Measurements from ENCODE around the gene HMX1. TPM values are rescaled to one million over a fixed set of nuclear protein-coding genes. Genes with fewer than 3 reads are reported as not detected.

Gene HMX1
- polyA plus RNA-seq, 1 donor (not counting 4 experiments of a cell fraction or from before 2014, with no cell fraction given): not detected

- Histone ChIP-seq H3K4me1 (ENCODE audit: control insufficient read depth, extremely low read depth, insufficient read depth, low read length) (no peaks in the 10 kb centered on the region), H3K4me3 (ENCODE audit: control insufficient read depth in 2 of 3, extremely low read depth in 1 of 3, insufficient read depth in 2 of 3, low read depth in 1 of 3, low read length in 3 of 3) (no peak overlapping the region), H3K9ac (ENCODE audit: control insufficient read depth, extremely low read depth, insufficient read depth, low read length) (no peak overlapping the region), H4K20me1 (ENCODE audit: control insufficient read depth, extremely low read depth, insufficient read depth, low read length) (no peaks in the 10 kb centered on the region), H3K9me1 (ENCODE audit: control insufficient read depth, extremely low read depth, insufficient read depth, low read length) (no peaks in the 10 kb centered on the region), H3K27ac (ENCODE audit: control insufficient read depth, insufficient read depth, low read length) (no peak overlapping the region), H3K27me3 (ENCODE audit: control insufficient read depth, extremely low read depth, insufficient read depth, low read length) (no peaks in the 10 kb centered on the region), H3K9me3 (ENCODE audit: control insufficient read depth, low read depth, low read length) (no peaks in the 10 kb centered on the region), H3K4me2 (ENCODE audit: control insufficient read depth, extremely low read depth, insufficient read depth, low read depth, low read length) (no peak overlapping the region), H3K79me2 (ENCODE audit: control insufficient read depth, insufficient read depth, low read length) (no peaks in the 10 kb centered on the region), H3K36me3 (ENCODE audit: control insufficient read depth in 2 of 2, extremely low read depth in 1 of 2, insufficient read depth in 2 of 2, low read length in 2 of 2) (no peaks in the 10 kb centered on the region), H2AFZ (ENCODE audit: control insufficient read depth, low read length) (no peak overlapping the region)
- dilution Hi-C loops (cut with MboI; ENCODE audit: extremely low pct_ligation_motif_present, low sequenced_read_pairs): no loop called here
- no peak for DNase-seq (ENCODE audit: low read depth, low spot score)
- no peak for FAIRE-seq
- TF ChIP-seq EZH2 (IDR thresholded peaks at IDR 0.05; ENCODE audit: low read length): no peak
These were observed 42.8 kb downstream of the HMX1 start for GRCh38 chr4:8828869-8829268.

DNA sequence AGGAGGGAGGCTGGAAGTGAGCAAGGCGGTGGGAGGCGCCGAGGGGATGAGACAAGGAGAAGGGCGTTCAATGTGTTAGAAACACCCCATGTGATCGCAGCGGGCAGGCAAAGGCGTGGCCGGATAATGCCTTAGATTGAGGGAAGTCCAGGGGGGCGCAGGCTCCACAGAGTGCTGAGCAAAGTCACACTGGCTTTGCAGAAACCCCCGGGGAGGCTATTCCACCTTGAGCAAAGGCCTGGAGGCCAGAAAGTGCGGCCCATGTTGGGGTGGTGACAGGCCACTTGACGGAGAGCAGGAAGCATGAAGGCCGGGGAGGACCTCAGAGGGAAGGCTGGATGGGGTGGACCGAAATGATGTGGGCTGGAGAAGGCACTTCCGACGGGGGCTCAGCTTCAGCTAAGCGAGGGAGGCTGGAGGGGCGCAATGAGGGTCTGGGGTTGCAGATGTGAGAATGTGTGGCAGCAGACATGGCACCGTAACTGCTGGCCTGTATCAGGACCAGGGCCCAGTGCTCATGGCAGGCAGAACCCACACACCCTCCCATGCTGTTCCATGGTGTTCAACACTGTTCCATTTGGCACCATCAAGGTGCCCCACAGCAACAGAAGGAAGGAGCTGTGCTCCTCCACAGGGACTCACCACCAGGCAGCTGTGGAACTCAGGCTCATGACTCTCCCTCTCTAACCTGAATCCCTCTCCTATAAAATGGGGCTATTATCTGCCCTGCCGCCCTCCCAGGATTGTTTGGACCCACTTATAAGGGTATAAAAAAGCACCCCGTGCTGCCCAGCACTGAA lies 50.3 kb downstream of the HMX1 start:
- FAIRE-seq: no peak
- Histone ChIP-seq H3K27ac (ENCODE audit: control insufficient read depth, insufficient read depth, low read length) (no peak overlapping the region), H3K4me2 (ENCODE audit: control insufficient read depth, extremely low read depth, insufficient read depth, low read depth, low read length) (no peak overlapping the region), H2AFZ (ENCODE audit: control insufficient read depth, low read length) (no peak overlapping the region), H3K9me1 (ENCODE audit: control insufficient read depth, extremely low read depth, insufficient read depth, low read length) (no peaks in the 10 kb centered on the region), H4K20me1 (ENCODE audit: control insufficient read depth, extremely low read depth, insufficient read depth, low read length) (no peaks in the 10 kb centered on the region), H3K9ac (ENCODE audit: control insufficient read depth, extremely low read depth, insufficient read depth, low read length) (no peak overlapping the region), H3K4me3 (ENCODE audit: control insufficient read depth in 2 of 3, extremely low read depth in 1 of 3, insufficient read depth in 2 of 3, low read depth in 1 of 3, low read length in 3 of 3) (no peak overlapping the region), H3K4me1 (ENCODE audit: control insufficient read depth, extremely low read depth, insufficient read depth, low read length) (no peaks in the 10 kb centered on the region), H3K36me3 (ENCODE audit: control insufficient read depth in 2 of 2, extremely low read depth in 1 of 2, insufficient read depth in 2 of 2, low read length in 2 of 2) (no peaks in the 10 kb centered on the region), H3K9me3 (ENCODE audit: control insufficient read depth, low read depth, low read length) (peaks cover 3% of the 10 kb centered on the region), H3K27me3 (ENCODE audit: control insufficient read depth, extremely low read depth, insufficient read depth, low read length) (no peaks in the 10 kb centered on the region), H3K79me2 (ENCODE audit: control insufficient read depth, insufficient read depth, low read length) (no peaks in the 10 kb centered on the region)
- dilution Hi-C loops (cut with MboI; ENCODE audit: extremely low pct_ligation_motif_present, low sequenced_read_pairs): no loop called here
- no peak for TF ChIP-seq EZH2 (IDR thresholded peaks at IDR 0.05; ENCODE audit: low read length)
- TF ChIP-seq, protein P1, sequence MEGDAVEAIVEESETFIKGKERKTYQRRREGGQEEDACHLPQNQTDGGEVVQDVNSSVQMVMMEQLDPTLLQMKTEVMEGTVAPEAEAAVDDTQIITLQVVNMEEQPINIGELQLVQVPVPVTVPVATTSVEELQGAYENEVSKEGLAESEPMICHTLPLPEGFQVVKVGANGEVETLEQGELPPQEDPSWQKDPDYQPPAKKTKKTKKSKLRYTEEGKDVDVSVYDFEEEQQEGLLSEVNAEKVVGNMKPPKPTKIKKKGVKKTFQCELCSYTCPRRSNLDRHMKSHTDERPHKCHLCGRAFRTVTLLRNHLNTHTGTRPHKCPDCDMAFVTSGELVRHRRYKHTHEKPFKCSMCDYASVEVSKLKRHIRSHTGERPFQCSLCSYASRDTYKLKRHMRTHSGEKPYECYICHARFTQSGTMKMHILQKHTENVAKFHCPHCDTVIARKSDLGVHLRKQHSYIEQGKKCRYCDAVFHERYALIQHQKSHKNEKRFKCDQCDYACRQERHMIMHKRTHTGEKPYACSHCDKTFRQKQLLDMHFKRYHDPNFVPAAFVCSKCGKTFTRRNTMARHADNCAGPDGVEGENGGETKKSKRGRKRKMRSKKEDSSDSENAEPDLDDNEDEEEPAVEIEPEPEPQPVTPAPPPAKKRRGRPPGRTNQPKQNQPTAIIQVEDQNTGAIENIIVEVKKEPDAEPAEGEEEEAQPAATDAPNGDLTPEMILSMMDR (optimal IDR thresholded peaks at IDR 0.05 in 1 of 3, IDR thresholded peaks at IDR 0.05 in 1 of 3, conservative IDR thresholded peaks at IDR 0.05 in 1 of 3; ENCODE audit: extremely low read depth in 1 of 3, insufficient read depth in 2 of 3, low read length in 3 of 3): no peak
- DNase-seq (ENCODE audit: low read depth, low spot score): no peak

Data from keratinocyte (primary cell).